Panc1 (cell line): ENCODE results near the gene HSF2BP. TPM values are rescaled to one million over a fixed set of nuclear protein-coding genes. Genes with fewer than 3 reads are reported as not detected.

Source experiments
- ATAC-seq: fragments of 200-7000 bp; cut with Tn5 transposase; 2 replicates; pipeline ENCODE4 v1.9.1; 2020; ENCODE audit warnings: mild to moderate bottlenecking, moderate library complexity
- Bru-seq: library from RNA; stranded (reverse); fragments of 400-500 nt; gene quantifications from one replicate; lab custom pipeline; 2021; lab: Mats Ljungman, UMichigan
- BruChase-seq, 2 experiments: library from RNA; stranded (reverse); fragments of 400-500 nt; gene quantifications; one replicate each; lab custom pipeline; 2021; lab: Mats Ljungman, UMichigan
- BruUV-seq: library from RNA; stranded (reverse); fragments of 400-500 nt; replicated peaks from 2 replicates; lab custom pipeline; 2021; lab: Mats Ljungman, UMichigan
- CTCF ChIA-PET: fragments of 300-600 bp; sonication (Branson Sonifier 250); formaldehyde crosslinking; loops from one replicate; lab custom pipeline; 2022; ENCODE audit warnings: antibody characterized with exemption; lab: Charles Lee
- POLR2A ChIA-PET: fragments of 300-600 bp; sonication (Branson Sonifier 250); formaldehyde crosslinking; loops from one replicate; lab custom pipeline; 2022; ENCODE audit warnings: antibody characterized with exemption; lab: Charles Lee
- DNase-seq: peaks from one replicate; pipeline ENCODE4 v3.0.0-alpha.2; 2010; ENCODE audit warnings: low read depth, low spot score
- H3K27ac ChIP-seq: 2 replicates; pipeline ENCODE4 v1.5.1; 2011; ENCODE audit warnings: mild to moderate bottlenecking, low read length, inconsistent platforms
- H3K27me3 ChIP-seq: fragments of 200-500 bp; sonication (Bioruptor generic); 2 replicates; pipeline ENCODE4 v1.6.0; 2014; ENCODE audit warnings: low read length, inconsistent platforms; ENCODE audit not compliant: control insufficient read depth, insufficient read depth
- H3K36me3 ChIP-seq: fragments of 200-500 bp; sonication (Bioruptor generic); 2 replicates; pipeline ENCODE4 v1.5.1; 2014; ENCODE audit warnings: inconsistent platforms, mild to moderate bottlenecking, low read length, moderate library complexity; ENCODE audit not compliant: control insufficient read depth, insufficient read depth
- H3K4me1 ChIP-seq: 2 replicates; pipeline ENCODE4 v1.5.1; 2011; ENCODE audit warnings: inconsistent platforms, mild to moderate bottlenecking, low read length, moderate library complexity; ENCODE audit not compliant: control insufficient read depth, insufficient read depth
- H3K4me3 ChIP-seq, 2 experiments: 2 replicates each; pipeline ENCODE4 v1.5.1; 2011 to 2012; ENCODE audit warnings: low read depth in 2 of 2, low read length in 2 of 2, mild to moderate bottlenecking in 2 of 2, inconsistent platforms in 1 of 2, moderate library complexity in 1 of 2
- H3K9me3 ChIP-seq: fragments of 200-500 bp; sonication (Bioruptor generic); 2 replicates; pipeline ENCODE4 v1.5.1; 2014; ENCODE audit warnings: low read depth, mild to moderate bottlenecking, inconsistent platforms, low read length, moderate library complexity; ENCODE audit not compliant: control insufficient read depth, insufficient read depth
- POLR2AphosphoS5 ChIP-seq: IDR thresholded peaks from 2 replicates; pipeline ENCODE4 v1.6.1; 2012; ENCODE audit warnings: mild to moderate bottlenecking, low read depth, low read length, moderate library complexity
- REST ChIP-seq, 2 experiments: IDR thresholded peaks; 2 replicates each; pipeline ENCODE4 v1.6.1; 2011 to 2012; ENCODE audit warnings: low read depth in 2 of 2, control low read depth in 1 of 2, low read length in 1 of 2, mild to moderate bottlenecking in 1 of 2, moderate library complexity in 1 of 2; ENCODE audit not compliant: insufficient read depth in 1 of 2
- SIN3A ChIP-seq: IDR thresholded peaks from 2 replicates; pipeline ENCODE4 v1.6.1; 2012; ENCODE audit warnings: low read depth, mild to moderate bottlenecking, low read length, moderate library complexity, borderline replicate concordance; ENCODE audit not compliant: insufficient read depth
- TCF7L2 ChIP-seq: IDR thresholded peaks from 2 replicates; pipeline ENCODE4 v1.6.1; 2011; ENCODE audit warnings: mild to moderate bottlenecking, low read depth, low read length, inconsistent platforms
- in situ Hi-C: cut with HindIII; loops from 2 replicates; pipeline ENCODE4 v1.10.0; 2016; ENCODE audit warnings: low sequenced_read_pairs, low pct_unique_long_range_greater_than_20kb
- intact Hi-C: fragments of 100-400 bp; cut with micrococcal nuclease; formaldehyde crosslinking; loops from one replicate; pipeline ENCODE4 v1.10.0; 2022; ENCODE audit not compliant: unreplicated experiment
- long read RNA-seq: library from polyadenylated mRNA; unstranded; transcript quantifications from one replicate; pipeline ENCODE4 v2.0.0, GENCODE V29; 2021; ENCODE audit not compliant: unreplicated experiment
- polyA plus RNA-seq: library from polyadenylated mRNA; unstranded; fragments of >200 nt; gene quantifications from one replicate; pipeline ENCODE4 v1.2.1, GENCODE V29; 2012; ENCODE audit warnings: missing spikeins; ENCODE audit not compliant: insufficient read length
- total RNA-seq: library from RNA; stranded (reverse); gene quantifications from one replicate; pipeline ENCODE4 v1.2.1, GENCODE V29; 2021; ENCODE audit not compliant: unreplicated experiment
- TF ChIP-seq, protein P1 (sequence below): fragments of 450-650 bp; IDR thresholded peaks from 2 replicates; pipeline ENCODE4 v1.5.1; 2017; ENCODE audit warnings: mild to moderate bottlenecking

HSF2BP gene
- total RNA-seq = 4.2 TPM
- polyA plus RNA-seq = 3.5 TPM
- Bru-seq, nascent RNA = percentile 47 among the genes with signal in this experiment
- percentile 48 among the genes with signal in this experiment for BruChase-seq, experiment 1, labeled RNA remaining after a 2-hour chase
- percentile 51 among the genes with signal in this experiment for BruChase-seq, experiment 2, labeled RNA remaining after a 6-hour chase
- long read RNA-seq, transcript HSF2BP-201 (9 exons, 1,899 nt) = major isoform, 5 of 13 reads
- long read RNA-seq, partial matches to known transcripts = 0 of 13 reads
- long read RNA-seq, other reads (novel, unspliced or antisense) = 8 of 13 reads

GRCh38 chr21:43659136-43660000, at the start of gene HSF2BP, which contains the start of gene RRP1B:
TSS of gene HSF2BP (minus strand) at chr21:43659488. CDS start at chr21:43658096, 1,392 bp downstream.
TSS of gene RRP1B (plus strand) at chr21:43659560. CDS start at chr21:43659665, 105 bp downstream.
- in situ Hi-C loops (no loop called here), intact Hi-C loops (no loop called here)
- ChIA-PET POLR2A (no interaction called here), CTCF (no interaction called here)
- Histone ChIP-seq H3K9me3 (no peaks in the 10 kb centered on the region), H3K4me3 (peak within 1 kb of the TSS; percentile 82 to 89), H3K27ac (peak within 1 kb of the TSS; percentile 84), H3K36me3 (peaks cover 3% of the 10 kb centered on the region), H3K4me1 (peaks cover 5% of the 10 kb centered on the region; the same call in 1 of the 2 replicates), H3K27me3 (no peaks in the 10 kb centered on the region)
- peak; percentile 98 for ATAC-seq
- TF ChIP-seq TCF7L2 = peak; percentile 94
- peak; percentile 66; the same call in 1 of the 2 replicates for TF ChIP-seq SIN3A
- TF ChIP-seq, protein P1, sequence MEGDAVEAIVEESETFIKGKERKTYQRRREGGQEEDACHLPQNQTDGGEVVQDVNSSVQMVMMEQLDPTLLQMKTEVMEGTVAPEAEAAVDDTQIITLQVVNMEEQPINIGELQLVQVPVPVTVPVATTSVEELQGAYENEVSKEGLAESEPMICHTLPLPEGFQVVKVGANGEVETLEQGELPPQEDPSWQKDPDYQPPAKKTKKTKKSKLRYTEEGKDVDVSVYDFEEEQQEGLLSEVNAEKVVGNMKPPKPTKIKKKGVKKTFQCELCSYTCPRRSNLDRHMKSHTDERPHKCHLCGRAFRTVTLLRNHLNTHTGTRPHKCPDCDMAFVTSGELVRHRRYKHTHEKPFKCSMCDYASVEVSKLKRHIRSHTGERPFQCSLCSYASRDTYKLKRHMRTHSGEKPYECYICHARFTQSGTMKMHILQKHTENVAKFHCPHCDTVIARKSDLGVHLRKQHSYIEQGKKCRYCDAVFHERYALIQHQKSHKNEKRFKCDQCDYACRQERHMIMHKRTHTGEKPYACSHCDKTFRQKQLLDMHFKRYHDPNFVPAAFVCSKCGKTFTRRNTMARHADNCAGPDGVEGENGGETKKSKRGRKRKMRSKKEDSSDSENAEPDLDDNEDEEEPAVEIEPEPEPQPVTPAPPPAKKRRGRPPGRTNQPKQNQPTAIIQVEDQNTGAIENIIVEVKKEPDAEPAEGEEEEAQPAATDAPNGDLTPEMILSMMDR = no peak
- TF ChIP-seq POLR2AphosphoS5 = peak; percentile 81
- no peak for TF ChIP-seq REST (IDR thresholded peaks at IDR 0.05; ENCODE audit: insufficient read depth in 1 of 2, low read depth in 2 of 2, low read length in 1 of 2)
- no peak for DNase-seq
- TSS peak; percentile 81 for BruUV-seq

- no peak for ATAC-seq
- no peaks in the 10 kb centered on the region for H3K36me3 ChIP-seq
- in situ Hi-C loops = no loop called here
- H3K27ac ChIP-seq = no peak overlapping the region
- H3K4me3 ChIP-seq = no peak overlapping the region
- TF ChIP-seq, protein P1 = no peak
- no peak for TF ChIP-seq POLR2AphosphoS5
- TF ChIP-seq REST (IDR thresholded peaks at IDR 0.05; ENCODE audit: insufficient read depth in 1 of 2, low read depth in 2 of 2, low read length in 1 of 2) = no peak
- TF ChIP-seq SIN3A = no peak
- no peak for TF ChIP-seq TCF7L2
- BruUV-seq = no TSS peak
- CTCF ChIA-PET = no interaction called here
- POLR2A ChIA-PET = no interaction called here
- no peaks in the 10 kb centered on the region for H3K27me3 ChIP-seq
- intact Hi-C loops = no loop called here
- H3K9me3 ChIP-seq = no peaks in the 10 kb centered on the region
- no peak for DNase-seq
- peaks cover 18% of the 10 kb centered on the region for H3K4me1 ChIP-seq
Measured at GRCh38 chr21:43708745-43709381, 49.6 kb upstream of the HSF2BP start.
